HCT116 (cell line): ENCODE data around the gene TPTE2. TPM values are rescaled to one million over a fixed set of nuclear protein-coding genes. Genes with fewer than 3 reads are reported as not detected.

ENCODE experiments used
- ATAC-seq: fragments of 200-7000 bp; cut with Tn5 transposase; 2 replicates; pipeline ENCODE4 v1.9.1; 2020; ENCODE audit warnings: mild to moderate bottlenecking, moderate library complexity
- BruUV-seq: library from RNA; stranded (reverse); fragments of 400-500 nt; replicated peaks from 2 replicates; lab custom pipeline; 2021; lab: Mats Ljungman, UMichigan
- CTCF ChIA-PET: fragments of 300-600 bp; sonication (Branson Sonifier 250); formaldehyde crosslinking; loops from one replicate; lab custom pipeline; 2021; ENCODE audit warnings: antibody characterized with exemption; lab: Charles Lee
- POLR2A ChIA-PET: fragments of 300-600, 350-600 bp; sonication (Branson Sonifier 250); formaldehyde crosslinking; loops from one replicate; lab custom pipeline; 2021; ENCODE audit warnings: antibody characterized with exemption; lab: Charles Lee
- RAD21 ChIA-PET, 2 experiments: fragments of 300-600 bp; sonication (Branson Sonifier 250); formaldehyde crosslinking; loops; one replicate each; lab custom pipeline; 2023; ENCODE audit warnings: low total read pairs in 2 of 2; ENCODE audit not compliant: uncharacterized antibody in 2 of 2, unreplicated experiment in 2 of 2, low non-redundant PET in 1 of 2; lab: Charles Lee
- DNase-seq: peaks from one replicate; pipeline ENCODE4 v3.0.0-alpha.2; 2010; ENCODE audit warnings: low read depth, low spot score
- H2AFZ ChIP-seq: fragments of 200-600 bp; shearing (Covaris generic), sonication (generic); 2 replicates; pipeline ENCODE4 v1.6.1; 2017; ENCODE audit warnings: low read depth, mixed run types, mixed read lengths, antibody characterized with exemption, low read length; ENCODE audit not compliant: poor library complexity, severe bottlenecking
- H3K27ac ChIP-seq: 2 replicates; pipeline ENCODE4 v1.5.1; 2012; ENCODE audit warnings: low read depth, low read length
- H3K27me3 ChIP-seq: fragments of 200-600 bp; sonication (generic); 2 replicates; pipeline ENCODE4 v1.6.1; 2016; ENCODE audit warnings: mixed run types, low read length, mixed read lengths; ENCODE audit not compliant: insufficient read depth
- H3K36me3 ChIP-seq, 2 experiments: fragments of 200-500 bp in 1 of 2; fragments of 200-600 bp in 1 of 2; sonication (Bioruptor generic) in 1 of 2; sonication (generic) in 1 of 2; 2 replicates each; pipeline versions ENCODE4 v1.5.1 to v1.6.1; 2014 to 2016; ENCODE audit warnings: low read length in 2 of 2, inconsistent platforms in 1 of 2, mixed read lengths in 1 of 2, mixed run types in 1 of 2; ENCODE audit not compliant: insufficient read depth in 2 of 2, control insufficient read depth in 1 of 2
- H3K4me1 ChIP-seq, 2 experiments: fragments of 200-600 bp in 1 of 2; sonication (generic) in 1 of 2; 2 replicates each; pipeline versions ENCODE4 v1.5.1 to v1.6.1; 2012 to 2017; ENCODE audit warnings: low read length in 2 of 2, inconsistent platforms in 1 of 2, mild to moderate bottlenecking in 1 of 2, mixed read lengths in 1 of 2, mixed run types in 1 of 2, moderate library complexity in 1 of 2; ENCODE audit not compliant: insufficient read depth in 2 of 2, control insufficient read depth in 1 of 2
- H3K4me2 ChIP-seq: fragments of 200-600 bp; sonication (generic); 2 replicates; pipeline ENCODE4 v1.6.1; 2017; ENCODE audit warnings: mixed run types, low read length, mixed read lengths
- H3K4me3 ChIP-seq, 2 experiments: fragments of 200-600 bp in 1 of 2; sonication (generic) in 1 of 2; replicated peaks in 1 of 2; 2 replicates each; pipeline ENCODE4 v1.5.1; 2011 to 2016; ENCODE audit warnings: low read length in 2 of 2, control low read depth in 1 of 2, low read depth in 1 of 2, mild to moderate bottlenecking in 1 of 2, mixed read lengths in 1 of 2, mixed run types in 1 of 2
- H3K79me2 ChIP-seq: fragments of 200-600 bp; sonication (generic); 2 replicates; pipeline ENCODE4 v1.6.1; 2017; ENCODE audit warnings: mild to moderate bottlenecking, mixed run types, low read length, moderate library complexity, mixed read lengths; ENCODE audit not compliant: insufficient read depth
- H3K9ac ChIP-seq: fragments of 200-600 bp; sonication (generic); 2 replicates; pipeline ENCODE4 v1.6.1; 2016; ENCODE audit warnings: low read length, mixed read lengths
- H3K9me2 ChIP-seq: fragments of 200-600 bp; sonication (generic), shearing (Covaris generic); 2 replicates; pipeline ENCODE4 v1.6.1; 2017; ENCODE audit warnings: mixed run types, mild to moderate bottlenecking, moderate library complexity; ENCODE audit not compliant: insufficient read depth
- H3K9me3 ChIP-seq, 2 experiments: fragments of 200-500 bp in 1 of 2; fragments of 200-600 bp in 1 of 2; sonication (Bioruptor generic) in 1 of 2; sonication (generic) in 1 of 2; 2 replicates each; pipeline ENCODE4 v1.6.1; 2014 to 2017; ENCODE audit warnings: low read length in 2 of 2, mixed read lengths in 2 of 2, inconsistent platforms in 1 of 2, low read depth in 1 of 2, mild to moderate bottlenecking in 1 of 2, mixed run types in 1 of 2, moderate library complexity in 1 of 2; ENCODE audit not compliant: control insufficient read depth in 1 of 2, insufficient read depth in 1 of 2
- H4K20me1 ChIP-seq: fragments of 200-600 bp; sonication (generic), shearing (Covaris generic); 2 replicates; pipeline ENCODE4 v1.6.1; 2017; ENCODE audit warnings: mixed run types, mild to moderate bottlenecking, moderate library complexity; ENCODE audit not compliant: insufficient read depth
- CEBPB ChIP-seq: IDR thresholded peaks from 2 replicates; pipeline ENCODE4 v1.6.1; 2012; ENCODE audit warnings: low read depth
- CTCF ChIP-seq, 3 experiments: fragments of 200-600 bp in 1 of 3; sonication (generic) in 1 of 3; IDR thresholded peaks in 2 of 3; conservative IDR thresholded peaks in 1 of 3; 2 replicates each; pipeline ENCODE4 v1.5.1; 2012 to 2017; ENCODE audit warnings: low read depth in 2 of 3, low read length in 2 of 3, antibody characterized with exemption in 1 of 3, borderline replicate concordance in 1 of 3, control low read depth in 1 of 3, mild to moderate bottlenecking in 1 of 3, mixed read lengths in 1 of 3, mixed run types in 1 of 3, moderate library complexity in 1 of 3; ENCODE audit not compliant: insufficient read depth in 1 of 3
- ELF1 ChIP-seq: IDR thresholded peaks from 2 replicates; pipeline ENCODE4 v1.6.1; 2012; ENCODE audit warnings: low read depth, borderline replicate concordance
- FOSL1 ChIP-seq: IDR thresholded peaks from 2 replicates; pipeline ENCODE4 v1.6.1; 2012; ENCODE audit warnings: low read depth
- POLR2A ChIP-seq: IDR thresholded peaks from 2 replicates; pipeline ENCODE4 v1.7.0; 2011; ENCODE audit warnings: borderline replicate concordance; ENCODE audit not compliant: insufficient read depth, insufficient read length; ENCODE audit errors: extremely low read depth
- RAD21 ChIP-seq: IDR thresholded peaks from 2 replicates; pipeline ENCODE4 v1.6.1; 2012; ENCODE audit warnings: low read depth, mild to moderate bottlenecking
- SP1 ChIP-seq: IDR thresholded peaks from 2 replicates; pipeline ENCODE4 v1.6.1; 2012; ENCODE audit warnings: low read depth
- SRF ChIP-seq: IDR thresholded peaks from 2 replicates; pipeline ENCODE4 v1.6.1; 2012; ENCODE audit warnings: low read depth
- TCF7L2 ChIP-seq: IDR thresholded peaks from 2 replicates; pipeline ENCODE4 v1.7.0; 2011; ENCODE audit warnings: borderline replicate concordance, inconsistent platforms; ENCODE audit not compliant: insufficient read depth, insufficient read length; ENCODE audit errors: extremely low read depth
- YY1 ChIP-seq: IDR thresholded peaks from 2 replicates; pipeline ENCODE4 v1.6.1; 2011; ENCODE audit warnings: low read length, low read depth, moderate library complexity, mild to moderate bottlenecking; ENCODE audit not compliant: insufficient replicate concordance; ENCODE audit errors: extremely low read depth
- ZFX ChIP-seq: fragments of 450-650 bp; IDR thresholded peaks from 2 replicates; pipeline ENCODE4 v1.6.1; 2017
- intact Hi-C: fragments of 100-400 bp; cut with micrococcal nuclease; formaldehyde crosslinking; loops from 2 replicates; pipeline ENCODE4 v1.10.0; 2022
- total RNA-seq: library from RNA; stranded (reverse); gene quantifications from one replicate; pipeline ENCODE4 v1.2.1, GENCODE V29; 2021; ENCODE audit not compliant: unreplicated experiment
- TF ChIP-seq, protein P1 (sequence below): IDR thresholded peaks from 2 replicates; pipeline ENCODE4 v1.6.1; 2012; ENCODE audit warnings: low read depth
- TF ChIP-seq, protein P2 (sequence below): IDR thresholded peaks from 2 replicates; pipeline ENCODE4 v1.6.1; 2011; ENCODE audit warnings: mild to moderate bottlenecking, low read length, moderate library complexity; ENCODE audit not compliant: insufficient replicate concordance; ENCODE audit errors: extremely low read depth

The TPTE2 gene
- total RNA-seq, 1 experiment from 2014 or later = not detected

- Histone ChIP-seq H3K9ac (no peak overlapping the region), H3K27ac (no peak overlapping the region), H3K79me2 (no peaks in the 10 kb centered on the region), H3K4me3 (no peak overlapping the region), H3K9me2 (no peaks in the 10 kb centered on the region), H2AFZ (no peak overlapping the region), H3K36me3 (no peaks in the 10 kb centered on the region), H3K27me3 (no peaks in the 10 kb centered on the region), H4K20me1 (no peaks in the 10 kb centered on the region), H3K9me3 (no peaks in the 10 kb centered on the region), H3K4me2 (no peak overlapping the region), H3K4me1 (no peaks in the 10 kb centered on the region)
- CTCF ChIA-PET = no interaction called here
- no peak for ATAC-seq
- BruUV-seq = no TSS peak
- POLR2A ChIA-PET = interaction anchor here (0.6 kb wide), 1 partner anchor 12 kb away, joined by 3 read pairs; no protein-coding TSS in a partner anchor
- DNase-seq = no peak
- intact Hi-C loops = no loop called here
- RAD21 ChIA-PET = no interaction called here
- TF ChIP-seq POLR2A (no peak), TCF7L2 (no peak), FOSL1 (no peak), YY1 (no peak), SRF (no peak), ELF1 (no peak), ZFX (no peak), CTCF (IDR thresholded peaks at IDR 0.05 in 2 of 3, conservative IDR thresholded peaks at IDR 0.05 in 1 of 3; ENCODE audit: borderline replicate concordance in 1 of 3, insufficient read depth in 1 of 3, low read depth in 2 of 3, low read length in 2 of 3) (no peak), CEBPB (no peak), SP1 (no peak), RAD21 (no peak)
- TF ChIP-seq, protein P1, sequence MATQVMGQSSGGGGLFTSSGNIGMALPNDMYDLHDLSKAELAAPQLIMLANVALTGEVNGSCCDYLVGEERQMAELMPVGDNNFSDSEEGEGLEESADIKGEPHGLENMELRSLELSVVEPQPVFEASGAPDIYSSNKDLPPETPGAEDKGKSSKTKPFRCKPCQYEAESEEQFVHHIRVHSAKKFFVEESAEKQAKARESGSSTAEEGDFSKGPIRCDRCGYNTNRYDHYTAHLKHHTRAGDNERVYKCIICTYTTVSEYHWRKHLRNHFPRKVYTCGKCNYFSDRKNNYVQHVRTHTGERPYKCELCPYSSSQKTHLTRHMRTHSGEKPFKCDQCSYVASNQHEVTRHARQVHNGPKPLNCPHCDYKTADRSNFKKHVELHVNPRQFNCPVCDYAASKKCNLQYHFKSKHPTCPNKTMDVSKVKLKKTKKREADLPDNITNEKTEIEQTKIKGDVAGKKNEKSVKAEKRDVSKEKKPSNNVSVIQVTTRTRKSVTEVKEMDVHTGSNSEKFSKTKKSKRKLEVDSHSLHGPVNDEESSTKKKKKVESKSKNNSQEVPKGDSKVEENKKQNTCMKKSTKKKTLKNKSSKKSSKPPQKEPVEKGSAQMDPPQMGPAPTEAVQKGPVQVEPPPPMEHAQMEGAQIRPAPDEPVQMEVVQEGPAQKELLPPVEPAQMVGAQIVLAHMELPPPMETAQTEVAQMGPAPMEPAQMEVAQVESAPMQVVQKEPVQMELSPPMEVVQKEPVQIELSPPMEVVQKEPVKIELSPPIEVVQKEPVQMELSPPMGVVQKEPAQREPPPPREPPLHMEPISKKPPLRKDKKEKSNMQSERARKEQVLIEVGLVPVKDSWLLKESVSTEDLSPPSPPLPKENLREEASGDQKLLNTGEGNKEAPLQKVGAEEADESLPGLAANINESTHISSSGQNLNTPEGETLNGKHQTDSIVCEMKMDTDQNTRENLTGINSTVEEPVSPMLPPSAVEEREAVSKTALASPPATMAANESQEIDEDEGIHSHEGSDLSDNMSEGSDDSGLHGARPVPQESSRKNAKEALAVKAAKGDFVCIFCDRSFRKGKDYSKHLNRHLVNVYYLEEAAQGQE = no peak
- TF ChIP-seq, protein P2, sequence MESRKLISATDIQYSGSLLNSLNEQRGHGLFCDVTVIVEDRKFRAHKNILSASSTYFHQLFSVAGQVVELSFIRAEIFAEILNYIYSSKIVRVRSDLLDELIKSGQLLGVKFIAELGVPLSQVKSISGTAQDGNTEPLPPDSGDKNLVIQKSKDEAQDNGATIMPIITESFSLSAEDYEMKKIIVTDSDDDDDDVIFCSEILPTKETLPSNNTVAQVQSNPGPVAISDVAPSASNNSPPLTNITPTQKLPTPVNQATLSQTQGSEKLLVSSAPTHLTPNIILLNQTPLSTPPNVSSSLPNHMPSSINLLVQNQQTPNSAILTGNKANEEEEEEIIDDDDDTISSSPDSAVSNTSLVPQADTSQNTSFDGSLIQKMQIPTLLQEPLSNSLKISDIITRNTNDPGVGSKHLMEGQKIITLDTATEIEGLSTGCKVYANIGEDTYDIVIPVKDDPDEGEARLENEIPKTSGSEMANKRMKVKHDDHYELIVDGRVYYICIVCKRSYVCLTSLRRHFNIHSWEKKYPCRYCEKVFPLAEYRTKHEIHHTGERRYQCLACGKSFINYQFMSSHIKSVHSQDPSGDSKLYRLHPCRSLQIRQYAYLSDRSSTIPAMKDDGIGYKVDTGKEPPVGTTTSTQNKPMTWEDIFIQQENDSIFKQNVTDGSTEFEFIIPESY = no peak
- TF ChIP-seq, all 23 proteins: peak for 0
Measured at GRCh38 chr13:19572280-19572679, 10.9 kb upstream of the TPTE2 start.
